NT2/D1 (cell line): ENCODE data around the gene CDH5.

Experiments
- SUZ12 ChIP-seq: IDR thresholded peaks from 2 replicates; pipeline ENCODE4 v1.6.1; 2011; ENCODE audit not compliant: insufficient read length, insufficient read depth; ENCODE audit errors: extremely low read depth
- YY1 ChIP-seq: IDR thresholded peaks from 2 replicates; pipeline ENCODE4 v1.6.1; 2011; ENCODE audit not compliant: insufficient read length, insufficient read depth
- ZNF274 ChIP-seq: IDR thresholded peaks from 2 replicates; pipeline ENCODE4 v1.6.1; 2011; ENCODE audit warnings: mild to moderate bottlenecking, low read depth, low read length

- TF ChIP-seq ZNF274 (no peak), YY1 (no peak), SUZ12 (no peak)
These were observed 31.4 kb downstream of the CDH5 start for GRCh38 chr16:66397736-66398433.
